ENCODE results near the gene ESYT1. TPM values are rescaled to one million over a fixed set of nuclear protein-coding genes. Genes with fewer than 3 reads are reported as not detected.

ESYT1 gene
- total RNA-seq, 1 experiment from 2014 or later: 91.1 TPM

GRCh38 chr12:56141946-56142784, 14.1 kb downstream of the ESYT1 start:
- no peak overlapping the region for H3K27ac Mint-ChIP-seq (ENCODE audit: unreplicated experiment)
- CTCF ChIA-PET: interaction anchor here (0.7 kb wide), 1 partner anchor 92 kb away, joined by 3 read pairs; no protein-coding TSS in a partner anchor
- DNase-seq: no peak
- H3K36me3 Mint-ChIP-seq (ENCODE audit: insufficient read depth, unreplicated experiment): peaks cover 44% of the 10 kb centered on the region
- H3K4me1 Mint-ChIP-seq (ENCODE audit: low read depth, unreplicated experiment): no peaks in the 10 kb centered on the region
- no peaks in the 10 kb centered on the region for H3K9me3 Mint-ChIP-seq (ENCODE audit: low read depth, unreplicated experiment)
- intact Hi-C loops (cut with micrococcal nuclease; ENCODE audit: unreplicated experiment): no loop called here
- no peak overlapping the region for H3K4me3 Mint-ChIP-seq (ENCODE audit: low read depth, unreplicated experiment)
- no TSS peak for BruUV-seq (replicated peaks)
- H3K27me3 Mint-ChIP-seq (ENCODE audit: unreplicated experiment): no peaks in the 10 kb centered on the region
- TF ChIP-seq CTCF (IDR thresholded peaks at IDR 0.05; ENCODE audit: unreplicated experiment): no peak

GRCh38 chr12:56143217-56143616, 15.2 kb downstream of the ESYT1 start:
- no peak for TF ChIP-seq CTCF (IDR thresholded peaks at IDR 0.05; ENCODE audit: unreplicated experiment)
- Mint-ChIP-seq H3K4me3 (ENCODE audit: low read depth, unreplicated experiment) (no peak overlapping the region), H3K36me3 (ENCODE audit: insufficient read depth, unreplicated experiment) (peaks cover 44% of the 10 kb centered on the region), H3K4me1 (ENCODE audit: low read depth, unreplicated experiment) (no peaks in the 10 kb centered on the region), H3K27me3 (ENCODE audit: unreplicated experiment) (no peaks in the 10 kb centered on the region), H3K9me3 (ENCODE audit: low read depth, unreplicated experiment) (no peaks in the 10 kb centered on the region), H3K27ac (ENCODE audit: unreplicated experiment) (no peak overlapping the region)
- intact Hi-C loops (cut with micrococcal nuclease; ENCODE audit: unreplicated experiment): no loop called here
- DNase-seq: no peak
- CTCF ChIA-PET: no interaction called here
- no TSS peak for BruUV-seq (replicated peaks)

DNA sequence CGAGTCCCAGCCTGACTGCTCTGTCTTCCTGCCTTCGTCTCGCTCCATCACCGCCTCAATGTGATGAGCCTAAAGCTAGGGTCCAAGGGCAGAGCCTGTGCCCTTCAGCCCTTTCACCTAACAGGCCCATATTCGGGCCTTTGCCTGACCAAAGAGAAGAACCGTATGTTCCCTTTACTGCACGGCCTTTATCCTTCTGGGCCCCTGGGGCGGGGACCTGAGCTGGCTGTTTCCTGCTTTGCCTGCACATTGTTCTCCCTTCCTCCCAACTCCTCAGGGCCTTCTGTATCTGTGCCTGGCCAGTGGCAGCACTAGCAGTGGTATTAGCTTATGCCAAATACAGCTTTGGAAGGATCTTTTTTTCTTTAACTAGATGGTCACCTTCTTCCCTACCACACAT, 15.8 kb downstream of the ESYT1 start:
- Mint-ChIP-seq H3K4me3 (ENCODE audit: low read depth, unreplicated experiment) (no peak overlapping the region), H3K4me1 (ENCODE audit: low read depth, unreplicated experiment) (no peaks in the 10 kb centered on the region), H3K27ac (ENCODE audit: unreplicated experiment) (no peak overlapping the region), H3K9me3 (ENCODE audit: low read depth, unreplicated experiment) (no peaks in the 10 kb centered on the region), H3K27me3 (ENCODE audit: unreplicated experiment) (no peaks in the 10 kb centered on the region), H3K36me3 (ENCODE audit: insufficient read depth, unreplicated experiment) (peaks cover 38% of the 10 kb centered on the region)
- TF ChIP-seq CTCF (IDR thresholded peaks at IDR 0.05; ENCODE audit: unreplicated experiment): no peak
- CTCF ChIA-PET: interaction anchor here (0.6 to 0.7 kb wide), 2 partner anchors 16 to 335 kb away, joined by 3 read pairs; partner anchors contain the start of gene ESYT1
- BruUV-seq (replicated peaks): no TSS peak
- DNase-seq: no peak
- intact Hi-C loops (cut with micrococcal nuclease; ENCODE audit: unreplicated experiment): no loop called here

DNA sequence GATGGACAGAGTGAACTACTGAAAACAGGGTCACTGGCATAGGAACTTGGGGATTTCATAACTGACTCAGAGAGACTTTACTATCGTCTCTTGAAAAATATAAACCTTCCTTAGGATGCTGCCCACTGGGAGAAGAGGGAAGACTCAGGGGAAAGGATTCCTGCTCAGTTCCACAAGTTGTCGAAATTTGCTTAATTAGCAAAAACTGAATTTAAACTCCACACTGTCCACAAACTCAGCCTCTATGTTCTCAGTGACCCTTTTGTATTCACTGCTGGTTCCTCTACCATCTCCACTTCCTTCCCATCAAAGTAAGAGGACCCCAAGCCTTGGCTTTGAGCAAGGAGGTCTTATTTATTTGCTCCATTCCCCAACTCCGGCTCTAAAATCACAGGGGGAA, 17.1 kb downstream of the ESYT1 start:
- Mint-ChIP-seq H3K36me3 (ENCODE audit: insufficient read depth, unreplicated experiment) (peaks cover 25% of the 10 kb centered on the region), H3K27me3 (ENCODE audit: unreplicated experiment) (no peaks in the 10 kb centered on the region), H3K4me1 (ENCODE audit: low read depth, unreplicated experiment) (no peaks in the 10 kb centered on the region), H3K27ac (ENCODE audit: unreplicated experiment) (no peak overlapping the region), H3K9me3 (ENCODE audit: low read depth, unreplicated experiment) (no peaks in the 10 kb centered on the region), H3K4me3 (ENCODE audit: low read depth, unreplicated experiment) (no peak overlapping the region)
- no TSS peak for BruUV-seq (replicated peaks)
- intact Hi-C loops (cut with micrococcal nuclease; ENCODE audit: unreplicated experiment): no loop called here
- CTCF ChIA-PET: no interaction called here
- no peak for TF ChIP-seq CTCF (IDR thresholded peaks at IDR 0.05; ENCODE audit: unreplicated experiment)
- no peak for DNase-seq

All from Calu3 (cell line).